C4-2B (cell line): Measurements from ENCODE around the gene IRF6.

Source experiments
- ZFX ChIP-seq: fragments of 450-650 bp; IDR thresholded peaks from 2 replicates; pipeline ENCODE4 v1.6.1; 2017
- TF ChIP-seq, protein P1 (sequence below): fragments of 450-650 bp; conservative IDR thresholded peaks from 2 replicates; pipeline ENCODE4 v1.5.1; 2017; ENCODE audit warnings: mild to moderate bottlenecking

DNA sequence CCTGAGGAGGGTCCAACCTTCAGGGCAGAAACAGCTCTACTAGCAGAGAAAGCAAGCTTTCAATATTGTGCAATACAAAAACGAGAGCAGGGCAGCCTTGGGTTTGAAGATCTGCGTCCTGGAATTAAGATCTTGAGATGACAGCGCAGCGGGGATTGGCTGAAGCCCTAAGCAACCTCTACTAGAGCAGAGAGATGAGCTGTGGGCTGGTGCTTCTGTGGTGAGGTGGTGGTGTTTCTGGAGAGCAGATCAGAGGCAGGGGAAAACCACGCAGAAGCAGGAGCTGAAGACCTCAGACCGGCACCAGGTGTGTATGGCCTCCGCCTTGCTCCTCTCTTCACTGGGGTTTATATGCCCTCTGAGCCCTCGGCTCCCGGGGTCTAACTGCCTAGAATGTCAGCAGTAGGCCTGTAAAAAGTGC, 37.6 kb downstream of the IRF6 start:
- TF ChIP-seq, protein P1, sequence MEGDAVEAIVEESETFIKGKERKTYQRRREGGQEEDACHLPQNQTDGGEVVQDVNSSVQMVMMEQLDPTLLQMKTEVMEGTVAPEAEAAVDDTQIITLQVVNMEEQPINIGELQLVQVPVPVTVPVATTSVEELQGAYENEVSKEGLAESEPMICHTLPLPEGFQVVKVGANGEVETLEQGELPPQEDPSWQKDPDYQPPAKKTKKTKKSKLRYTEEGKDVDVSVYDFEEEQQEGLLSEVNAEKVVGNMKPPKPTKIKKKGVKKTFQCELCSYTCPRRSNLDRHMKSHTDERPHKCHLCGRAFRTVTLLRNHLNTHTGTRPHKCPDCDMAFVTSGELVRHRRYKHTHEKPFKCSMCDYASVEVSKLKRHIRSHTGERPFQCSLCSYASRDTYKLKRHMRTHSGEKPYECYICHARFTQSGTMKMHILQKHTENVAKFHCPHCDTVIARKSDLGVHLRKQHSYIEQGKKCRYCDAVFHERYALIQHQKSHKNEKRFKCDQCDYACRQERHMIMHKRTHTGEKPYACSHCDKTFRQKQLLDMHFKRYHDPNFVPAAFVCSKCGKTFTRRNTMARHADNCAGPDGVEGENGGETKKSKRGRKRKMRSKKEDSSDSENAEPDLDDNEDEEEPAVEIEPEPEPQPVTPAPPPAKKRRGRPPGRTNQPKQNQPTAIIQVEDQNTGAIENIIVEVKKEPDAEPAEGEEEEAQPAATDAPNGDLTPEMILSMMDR, result no peak
- TF ChIP-seq ZFX, result no peak
